KOPT-K1 (cell line): ENCODE results near the gene USP24.

ENCODE experiments used
- H3K27ac ChIP-seq: fragments of 200-600 bp; sonication (generic); 2 replicates; pipeline ENCODE4 v1.5.1; 2016; ENCODE audit warnings: antibody characterized with exemption, mild to moderate bottlenecking, low read depth, low read length; ENCODE audit not compliant: poor library complexity, severe bottlenecking
- H3K36me3 ChIP-seq: fragments of 200-600 bp; sonication (generic); 2 replicates; pipeline ENCODE4 v1.5.1; 2017; ENCODE audit warnings: antibody characterized with exemption, mild to moderate bottlenecking, low read length, moderate library complexity; ENCODE audit not compliant: insufficient read depth
- H3K9me3 ChIP-seq: fragments of 200-600 bp; sonication (generic); 2 replicates; pipeline ENCODE4 v1.5.1; 2017; ENCODE audit warnings: antibody characterized with exemption, low read length, mild to moderate bottlenecking; ENCODE audit not compliant: insufficient read depth, poor library complexity, severe bottlenecking

USP24 gene

DNA sequence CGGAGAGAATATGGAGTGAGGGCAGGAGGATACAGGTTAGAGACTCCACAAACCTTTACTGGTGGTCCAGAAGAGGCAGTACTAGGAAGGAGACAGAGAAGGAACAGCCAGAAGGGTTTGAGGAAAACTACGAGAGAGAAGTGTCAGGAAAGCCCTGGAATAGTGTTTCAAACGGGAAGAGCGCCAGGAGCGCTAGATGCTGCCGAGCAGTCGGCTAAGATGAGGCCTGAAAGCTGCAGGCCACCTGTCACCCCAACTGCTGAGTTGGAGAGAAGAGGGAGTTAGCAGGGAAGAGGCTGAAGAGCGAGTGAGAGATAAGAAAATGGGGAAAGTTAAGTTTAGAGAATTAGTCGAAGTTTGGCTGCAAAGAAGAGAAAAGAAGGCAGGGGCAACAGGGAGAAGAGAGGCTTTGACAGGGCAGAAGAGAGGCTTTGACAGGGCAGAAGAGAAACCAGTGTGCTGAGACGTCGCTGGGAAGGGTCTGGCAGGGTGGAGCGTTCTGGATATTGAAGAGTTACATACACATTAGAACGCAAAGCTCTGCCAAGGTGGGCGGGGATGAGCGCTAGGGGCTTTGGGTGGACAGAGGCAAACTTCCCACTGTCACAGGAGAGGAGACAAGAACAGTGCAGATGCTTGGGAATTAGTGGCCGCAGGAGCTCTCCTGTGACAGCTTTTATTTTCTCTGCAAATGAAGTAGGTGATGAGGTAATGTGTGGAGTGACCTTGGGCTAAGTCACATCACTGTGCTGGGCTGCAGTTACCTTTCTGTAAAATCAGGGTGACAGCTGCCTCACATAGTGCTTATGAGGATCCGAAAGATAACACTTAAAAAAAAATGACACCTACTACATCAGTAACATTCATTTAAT is 144.6 kb downstream of the USP24 start:
- Histone ChIP-seq H3K36me3 (peaks cover 99% of the 10 kb centered on the region), H3K27ac (no peak overlapping the region), H3K9me3 (no peaks in the 10 kb centered on the region)

- Histone ChIP-seq H3K9me3 (no peaks in the 10 kb centered on the region), H3K36me3 (peaks cover 88% of the 10 kb centered on the region), H3K27ac (no peak overlapping the region)
Observed at GRCh38 chr1:55069280-55069679, 145.9 kb downstream of the USP24 start.

GRCh38 chr1:55068638-55069037 is 146.5 kb downstream of the USP24 start:
- Histone ChIP-seq H3K36me3 (peaks cover 82% of the 10 kb centered on the region), H3K27ac (no peak overlapping the region), H3K9me3 (no peaks in the 10 kb centered on the region)

- Histone ChIP-seq H3K36me3 (peaks cover 75% of the 10 kb centered on the region), H3K9me3 (no peaks in the 10 kb centered on the region), H3K27ac (no peak overlapping the region)
Observed at GRCh38 chr1:55067914-55068313, 147.2 kb downstream of the USP24 start.

- Histone ChIP-seq H3K36me3 (peaks cover 67% of the 10 kb centered on the region), H3K9me3 (no peaks in the 10 kb centered on the region), H3K27ac (no peak overlapping the region)
Observed at GRCh38 chr1:55067022-55067778, 148.0 kb downstream of the USP24 start.

- no peak overlapping the region for H3K27ac ChIP-seq
- H3K9me3 ChIP-seq: no peaks in the 10 kb centered on the region
- peaks cover 52% of the 10 kb centered on the region for H3K36me3 ChIP-seq
Observed at GRCh38 chr1:55065648-55066047, 149.5 kb downstream of the USP24 start.

DNA sequence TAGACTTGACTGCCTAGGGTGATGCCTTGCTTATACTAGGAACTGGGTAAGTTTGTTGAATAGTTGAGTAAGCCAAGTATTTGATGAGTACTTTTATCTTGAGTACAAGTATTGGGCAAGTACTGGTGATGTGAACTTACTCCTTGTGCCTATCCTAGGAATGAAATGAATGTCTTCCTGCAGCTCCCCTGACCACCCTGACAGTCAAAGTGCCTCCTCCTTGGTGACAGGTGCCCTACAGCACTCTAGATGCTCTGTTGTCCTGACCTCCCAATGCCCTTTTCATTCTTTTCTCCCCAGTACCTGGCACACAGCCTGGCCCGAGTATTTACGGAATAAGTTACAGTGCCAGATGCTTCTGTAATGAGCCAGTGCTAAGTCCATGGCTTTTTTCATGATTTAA is 150.3 kb downstream of the USP24 start:
- Histone ChIP-seq H3K9me3 (no peaks in the 10 kb centered on the region), H3K36me3 (peaks cover 44% of the 10 kb centered on the region), H3K27ac (no peak overlapping the region)

DNA sequence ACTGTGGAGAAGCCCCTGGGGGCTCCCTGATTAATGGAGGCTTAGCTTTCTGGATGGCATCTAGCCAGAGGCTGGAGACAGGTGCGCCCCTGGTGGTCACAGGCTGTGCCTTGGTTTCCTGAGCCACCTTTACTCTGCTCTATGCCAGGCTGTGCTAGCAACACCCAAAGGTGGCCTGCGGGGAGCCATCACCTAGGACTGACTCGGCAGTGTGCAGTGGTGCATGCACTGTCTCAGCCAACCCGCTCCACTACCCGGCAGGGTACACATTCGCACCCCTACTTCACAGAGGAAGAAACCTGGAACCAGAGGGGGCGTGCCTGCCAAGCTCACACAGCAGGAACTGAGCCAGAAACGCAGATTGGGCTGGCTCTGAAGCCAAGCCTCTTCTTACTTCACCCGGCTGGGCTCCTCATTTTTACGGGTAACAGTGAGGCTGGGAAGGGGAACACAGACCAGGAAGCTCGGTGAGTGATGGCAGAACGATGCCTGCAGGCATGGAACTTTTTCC is 151.0 kb downstream of the USP24 start:
- Histone ChIP-seq H3K36me3 (peaks cover 37% of the 10 kb centered on the region), H3K9me3 (no peaks in the 10 kb centered on the region), H3K27ac (no peak overlapping the region)

- no peak overlapping the region for H3K27ac ChIP-seq
- H3K36me3 ChIP-seq: peaks cover 31% of the 10 kb centered on the region
- H3K9me3 ChIP-seq: no peaks in the 10 kb centered on the region
Observed at GRCh38 chr1:55063577-55063942, 151.6 kb downstream of the USP24 start.

- Histone ChIP-seq H3K9me3 (no peaks in the 10 kb centered on the region), H3K36me3 (peaks cover 25% of the 10 kb centered on the region), H3K27ac (no peak overlapping the region)
Observed at GRCh38 chr1:55062801-55063576, 152.2 kb downstream of the USP24 start.

- Histone ChIP-seq H3K36me3 (peaks cover 14% of the 10 kb centered on the region), H3K9me3 (no peaks in the 10 kb centered on the region), H3K27ac (no peak overlapping the region)
Observed at GRCh38 chr1:55061706-55062321, 153.3 kb downstream of the USP24 start.

DNA sequence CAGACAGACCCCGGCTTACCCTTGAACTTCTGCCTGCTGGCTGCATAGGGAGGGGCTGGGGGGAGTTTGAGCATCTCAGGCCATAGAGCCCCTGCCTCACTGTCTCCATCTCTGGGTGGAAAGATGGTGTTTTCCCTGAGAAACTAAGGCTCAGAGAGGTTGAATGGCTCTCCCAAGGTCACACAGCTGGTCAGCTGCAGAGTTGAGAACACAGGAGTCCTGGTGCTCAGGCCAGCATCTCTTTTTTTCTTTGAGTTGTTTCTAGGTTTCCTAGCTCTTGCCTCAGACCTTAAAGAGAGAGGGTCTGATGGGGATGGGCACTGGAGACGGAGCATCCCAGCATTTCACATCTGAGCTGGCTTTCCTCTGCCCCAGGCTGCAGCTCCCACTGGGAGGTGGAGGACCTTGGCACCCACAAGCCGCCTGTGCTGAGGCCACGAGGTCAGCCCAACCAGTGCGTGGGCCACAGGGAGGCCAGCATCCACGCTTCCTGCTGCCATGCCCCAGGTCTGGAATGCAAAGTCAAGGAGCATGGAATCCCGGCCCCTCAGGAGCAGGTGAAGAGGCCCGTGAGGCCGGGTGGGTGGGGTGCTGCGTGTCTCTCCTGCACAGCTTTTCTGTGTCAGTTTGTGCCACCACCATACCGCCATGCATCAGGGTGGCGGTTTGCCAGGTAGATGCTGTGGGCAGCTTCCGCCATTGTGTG is 154.0 kb downstream of the USP24 start:
- Histone ChIP-seq H3K27ac (no peak overlapping the region), H3K36me3 (peaks cover 8% of the 10 kb centered on the region)

GRCh38 chr1:55060133-55060999 is 154.8 kb downstream of the USP24 start:
- no peaks in the 10 kb centered on the region for H3K9me3 ChIP-seq
- no peak overlapping the region for H3K27ac ChIP-seq
- H3K36me3 ChIP-seq: no peaks in the 10 kb centered on the region

More for the DNA sequence above, 154.0 kb downstream of the USP24 start:
- H3K9me3 ChIP-seq: no peaks in the 10 kb centered on the region
